Transverse colon (tissue), 3 donors: ENCODE measurements around the gene MRPS10.

Experiments used
- POLR2A ChIP-seq: fragments of 450-650 bp; IDR thresholded peaks from one replicate; pipeline ENCODE4 v1.6.1; 2016; ENCODE audit warnings: antibody characterized with exemption, mild to moderate bottlenecking, moderate library complexity
- POLR2AphosphoS5 ChIP-seq, 3 donors: sonication (generic); formaldehyde crosslinking; IDR thresholded peaks; one replicate each; pipeline ENCODE4 v1.6.1; 2016; ENCODE audit warnings: antibody characterized with exemption in 3 of 3

DNA sequence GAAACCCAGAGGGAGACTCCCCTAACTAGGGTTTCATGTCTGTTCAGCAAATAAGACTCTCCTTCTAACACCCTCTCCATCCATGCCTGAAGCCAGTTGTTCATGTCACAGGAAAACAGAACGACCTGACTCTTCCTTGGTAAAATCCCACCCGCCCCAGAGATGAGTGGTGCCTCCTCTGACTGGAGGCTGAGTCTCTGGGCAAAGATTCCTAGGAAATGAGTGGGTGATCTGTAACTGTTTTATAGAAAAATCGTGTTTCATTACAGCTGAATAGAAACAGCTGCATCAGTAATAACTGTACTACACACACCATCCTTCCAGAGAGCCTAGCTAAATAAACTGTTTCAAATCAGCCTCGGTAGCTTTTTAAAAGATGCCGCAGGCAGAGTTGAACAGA, 37.4 kb upstream of the MRPS10 start:
- no peak for TF ChIP-seq POLR2A
- TF ChIP-seq POLR2AphosphoS5 (IDR thresholded peaks at IDR 0.05): no peak
